Transverse colon (tissue), 4 donors: ENCODE measurements around the gene ZNF316. TPM values are rescaled to one million over a fixed set of nuclear protein-coding genes. Genes with fewer than 3 reads are reported as not detected.

Source experiments
- DNase-seq: peaks from one replicate; pipeline ENCODE4 v3.0.0-alpha.2; 2019
- H3K27ac ChIP-seq, 4 donors: fragments of 200-600 bp; sonication (generic); 2 replicates each; pipeline ENCODE4 v1.5.1; 2016 to 2018; ENCODE audit warnings: inconsistent platforms in 4 of 4
- H3K27me3 ChIP-seq: fragments of 200-600 bp; sonication (generic); 2 replicates; pipeline ENCODE4 v1.5.1; 2017; ENCODE audit warnings: inconsistent platforms
- H3K36me3 ChIP-seq, 4 donors: fragments of 200-600 bp; sonication (generic); 2 replicates each; pipeline ENCODE4 v1.5.1; 2017 to 2019; ENCODE audit warnings: inconsistent platforms in 4 of 4
- H3K4me1 ChIP-seq, 4 donors: fragments of 200-600 bp; sonication (generic); 2 replicates each; pipeline ENCODE4 v1.5.1; 2017 to 2020; ENCODE audit warnings: inconsistent platforms in 4 of 4
- H3K4me3 ChIP-seq, 4 donors: fragments of 200-600 bp; sonication (generic); 1 replicate in 1 of 4; 2 replicates in 3 of 4; pipeline versions ENCODE4 v1.5.1 to v1.6.1; 2017 to 2019; ENCODE audit warnings: inconsistent platforms in 4 of 4
- H3K9me3 ChIP-seq, 2 donors: fragments of 200-600 bp; sonication (generic); 2 replicates each; pipeline ENCODE4 v1.5.1; 2017 to 2019; ENCODE audit warnings: inconsistent platforms in 2 of 2
- CTCF ChIP-seq, 5 experiments: fragments of 200-600 bp in 3 of 5; fragments of 450-650 bp in 2 of 5; sonication (generic) in 3 of 5; IDR thresholded peaks; 1 replicate in 2 of 5; 2 replicates in 3 of 5; pipeline ENCODE4 v1.5.1; 2016 to 2017; ENCODE audit warnings: antibody characterized with exemption in 5 of 5, inconsistent platforms in 3 of 5, mild to moderate bottlenecking in 2 of 5, moderate library complexity in 1 of 5
- EP300 ChIP-seq: sonication (generic); formaldehyde crosslinking; IDR thresholded peaks from one replicate; pipeline ENCODE4 v1.6.1; 2017; ENCODE audit warnings: antibody characterized with exemption, low read depth
- POLR2A ChIP-seq: fragments of 450-650 bp; IDR thresholded peaks from one replicate; pipeline ENCODE4 v1.6.1; 2016; ENCODE audit warnings: antibody characterized with exemption, mild to moderate bottlenecking, moderate library complexity
- POLR2AphosphoS5 ChIP-seq, 3 donors: sonication (generic); formaldehyde crosslinking; IDR thresholded peaks; one replicate each; pipeline ENCODE4 v1.6.1; 2016; ENCODE audit warnings: antibody characterized with exemption in 3 of 3
- WGBS, 2 donors: methylation state at CpG; one replicate each; pipeline ENCODE4 v1.1.5; 2018; ENCODE audit warnings: low coverage in 1 of 2; 5-methylcytosine and 5-hydroxymethylcytosine counted together
- in situ Hi-C, 4 donors: fragments of 200-750 bp; cut with MboI; loops; one replicate each; pipeline versions ENCODE4 v1.15.0 to v1.15.1; 2017; ENCODE audit warnings: low sequenced_read_pairs in 3 of 4, low pct_ligation_motif_present in 1 of 4, low pct_unique_long_range_greater_than_20kb in 1 of 4
- intact Hi-C: fragments of 100-400 bp; cut with DNase I; formaldehyde crosslinking; loops from one replicate; pipeline ENCODE4 v1.15.1; 2023; ENCODE audit warnings: low total_unique reads
- total RNA-seq, 4 donors: library from RNA; depleted of rRNA; stranded (reverse); fragments of >200 nt; gene quantifications; one replicate each; pipeline ENCODE4 v1.1.0, GENCODE V29; 2016

ZNF316 gene
- total RNA-seq, 4 donors from 2014 or later, result 15.3 to 188 (median 50.9) TPM

- Histone ChIP-seq H3K27me3 (peaks cover 32% of the 10 kb centered on the region), H3K36me3 (no peaks in the 10 kb centered on the region), H3K9me3 (no peaks in the 10 kb centered on the region), H3K4me3 (peak within 1 kb of the TSS; percentile 56 to 86 (median 66)), H3K4me1 (peaks cover 0 to 26% (median 7%) of the 10 kb centered on the region in 4 donors), H3K27ac (peak within 1 kb of the TSS in 2 of 4 donors; percentile 39 to 72)
- in situ Hi-C loops (no loop called here), intact Hi-C loops (no loop called here)
- DNase-seq, result no peak
- WGBS, 2 donors, result 5% methylated on average over 26 of the region's 91 CpGs; no CpG with 5 or more reads in 1 of the 2 donors
- no peak for TF ChIP-seq POLR2A
- TF ChIP-seq POLR2AphosphoS5 (IDR thresholded peaks at IDR 0.05), result no peak
- TF ChIP-seq CTCF (IDR thresholded peaks at IDR 0.05), result no peak
- no peak for TF ChIP-seq EP300
Observed at GRCh38 chr7:6614953-6615722, 22.0 kb upstream of the ZNF316 start, which contains the start of gene ZNF853. TSS of gene ZNF853 (plus strand) at chr7:6615610. CDS start at chr7:6616175, 565 bp downstream.

GRCh38 chr7:6615723-6616555 lies 21.2 kb upstream of the ZNF316 start:
- Histone ChIP-seq H3K27ac (peak overlapping the region in 2 of 4 donors; percentile 22 to 39), H3K4me1 (peaks cover 0 to 34% (median 7%) of the 10 kb centered on the region in 4 donors), H3K4me3 (peak overlapping the region; percentile 56 to 86 (median 66)), H3K9me3 (no peaks in the 10 kb centered on the region), H3K36me3 (no peaks in the 10 kb centered on the region), H3K27me3 (peaks cover 32% of the 10 kb centered on the region)
- WGBS, 2 donors, result 19% methylated on average over 28 of the region's 63 CpGs; no CpG with 5 or more reads in 1 of the 2 donors
- intact Hi-C loops, result no loop called here
- no peak for TF ChIP-seq POLR2A
- TF ChIP-seq CTCF (IDR thresholded peaks at IDR 0.05), result no peak
- TF ChIP-seq POLR2AphosphoS5 (IDR thresholded peaks at IDR 0.05), result no peak
- TF ChIP-seq EP300, result no peak
- no peak for DNase-seq
- in situ Hi-C loops, result no loop called here

- TF ChIP-seq POLR2A (no peak), POLR2AphosphoS5 (IDR thresholded peaks at IDR 0.05) (no peak), EP300 (no peak), CTCF (IDR thresholded peaks at IDR 0.05) (no peak)
- Histone ChIP-seq H3K9me3 (no peaks in the 10 kb centered on the region), H3K4me3 (no peak overlapping the region), H3K27ac (no peak overlapping the region), H3K27me3 (peaks cover 32% of the 10 kb centered on the region), H3K36me3 (no peaks in the 10 kb centered on the region), H3K4me1 (peaks cover 0 to 34% (median 7%) of the 10 kb centered on the region in 4 donors)
- 93% methylated on average over 20 of the region's 20 CpGs; no CpG with 5 or more reads in 1 of the 2 donors for WGBS, 2 donors
- in situ Hi-C loops, result no loop called here
- DNase-seq, result no peak
- intact Hi-C loops, result no loop called here
Observed at GRCh38 chr7:6616854-6617643, 20.1 kb upstream of the ZNF316 start.
